ENCODE data around the gene USH2A.

DNA sequence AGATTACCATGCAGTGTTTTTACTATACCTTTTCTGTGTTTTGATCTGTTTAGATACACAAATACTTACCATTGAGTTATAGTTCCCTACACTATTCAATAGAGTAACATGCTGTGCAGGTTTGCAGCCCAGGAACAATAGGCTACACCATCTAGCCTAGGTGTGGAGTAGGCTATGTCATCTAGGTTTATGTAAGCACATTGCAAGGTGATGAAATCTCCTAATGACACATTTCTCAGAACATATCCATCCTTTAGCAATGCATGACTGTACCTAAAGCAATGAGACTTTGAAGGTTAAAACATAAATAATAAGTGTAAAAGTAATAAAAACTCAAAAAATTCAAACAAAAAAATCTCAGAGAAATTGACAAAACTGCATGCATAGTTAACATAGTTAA, 358.6 kb downstream of the USH2A start:
- TF ChIP-seq RAD21 (conservative IDR thresholded peaks at IDR 0.05) = no peak
- TF ChIP-seq, protein P1, sequence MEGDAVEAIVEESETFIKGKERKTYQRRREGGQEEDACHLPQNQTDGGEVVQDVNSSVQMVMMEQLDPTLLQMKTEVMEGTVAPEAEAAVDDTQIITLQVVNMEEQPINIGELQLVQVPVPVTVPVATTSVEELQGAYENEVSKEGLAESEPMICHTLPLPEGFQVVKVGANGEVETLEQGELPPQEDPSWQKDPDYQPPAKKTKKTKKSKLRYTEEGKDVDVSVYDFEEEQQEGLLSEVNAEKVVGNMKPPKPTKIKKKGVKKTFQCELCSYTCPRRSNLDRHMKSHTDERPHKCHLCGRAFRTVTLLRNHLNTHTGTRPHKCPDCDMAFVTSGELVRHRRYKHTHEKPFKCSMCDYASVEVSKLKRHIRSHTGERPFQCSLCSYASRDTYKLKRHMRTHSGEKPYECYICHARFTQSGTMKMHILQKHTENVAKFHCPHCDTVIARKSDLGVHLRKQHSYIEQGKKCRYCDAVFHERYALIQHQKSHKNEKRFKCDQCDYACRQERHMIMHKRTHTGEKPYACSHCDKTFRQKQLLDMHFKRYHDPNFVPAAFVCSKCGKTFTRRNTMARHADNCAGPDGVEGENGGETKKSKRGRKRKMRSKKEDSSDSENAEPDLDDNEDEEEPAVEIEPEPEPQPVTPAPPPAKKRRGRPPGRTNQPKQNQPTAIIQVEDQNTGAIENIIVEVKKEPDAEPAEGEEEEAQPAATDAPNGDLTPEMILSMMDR (IDR thresholded peaks at IDR 0.05; ENCODE audit: poor library complexity, severe bottlenecking) = no peak
- TF ChIP-seq EP300 (conservative IDR thresholded peaks at IDR 0.05; ENCODE audit: poor library complexity, severe bottlenecking) = no peak
- TF ChIP-seq SMC3 (conservative IDR thresholded peaks at IDR 0.05; ENCODE audit: poor library complexity) = no peak
- no peak for TF ChIP-seq POLR2AphosphoS5 (IDR thresholded peaks at IDR 0.05)
- TF ChIP-seq, protein P2, sequence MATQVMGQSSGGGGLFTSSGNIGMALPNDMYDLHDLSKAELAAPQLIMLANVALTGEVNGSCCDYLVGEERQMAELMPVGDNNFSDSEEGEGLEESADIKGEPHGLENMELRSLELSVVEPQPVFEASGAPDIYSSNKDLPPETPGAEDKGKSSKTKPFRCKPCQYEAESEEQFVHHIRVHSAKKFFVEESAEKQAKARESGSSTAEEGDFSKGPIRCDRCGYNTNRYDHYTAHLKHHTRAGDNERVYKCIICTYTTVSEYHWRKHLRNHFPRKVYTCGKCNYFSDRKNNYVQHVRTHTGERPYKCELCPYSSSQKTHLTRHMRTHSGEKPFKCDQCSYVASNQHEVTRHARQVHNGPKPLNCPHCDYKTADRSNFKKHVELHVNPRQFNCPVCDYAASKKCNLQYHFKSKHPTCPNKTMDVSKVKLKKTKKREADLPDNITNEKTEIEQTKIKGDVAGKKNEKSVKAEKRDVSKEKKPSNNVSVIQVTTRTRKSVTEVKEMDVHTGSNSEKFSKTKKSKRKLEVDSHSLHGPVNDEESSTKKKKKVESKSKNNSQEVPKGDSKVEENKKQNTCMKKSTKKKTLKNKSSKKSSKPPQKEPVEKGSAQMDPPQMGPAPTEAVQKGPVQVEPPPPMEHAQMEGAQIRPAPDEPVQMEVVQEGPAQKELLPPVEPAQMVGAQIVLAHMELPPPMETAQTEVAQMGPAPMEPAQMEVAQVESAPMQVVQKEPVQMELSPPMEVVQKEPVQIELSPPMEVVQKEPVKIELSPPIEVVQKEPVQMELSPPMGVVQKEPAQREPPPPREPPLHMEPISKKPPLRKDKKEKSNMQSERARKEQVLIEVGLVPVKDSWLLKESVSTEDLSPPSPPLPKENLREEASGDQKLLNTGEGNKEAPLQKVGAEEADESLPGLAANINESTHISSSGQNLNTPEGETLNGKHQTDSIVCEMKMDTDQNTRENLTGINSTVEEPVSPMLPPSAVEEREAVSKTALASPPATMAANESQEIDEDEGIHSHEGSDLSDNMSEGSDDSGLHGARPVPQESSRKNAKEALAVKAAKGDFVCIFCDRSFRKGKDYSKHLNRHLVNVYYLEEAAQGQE (IDR thresholded peaks at IDR 0.05; ENCODE audit: borderline replicate concordance) = no peak
- no peak for TF ChIP-seq EZH2 (IDR thresholded peaks at IDR 0.05; ENCODE audit: borderline replicate concordance, insufficient read depth, low read length, poor library complexity, severe bottlenecking)
- no peak for TF ChIP-seq TAF1 (IDR thresholded peaks at IDR 0.05; ENCODE audit: low read depth)
